Keratinocyte (primary cell): ENCODE data around the gene DCDC1. TPM values are rescaled to one million over a fixed set of nuclear protein-coding genes. Genes with fewer than 3 reads are reported as not detected.

Experiments used
- DNase-seq: peaks from one replicate; pipeline ENCODE4 v3.0.0-alpha.2; 2011; ENCODE audit warnings: low read depth, missing footprints, low spot score
- FAIRE-seq: peaks from 2 replicates; lab custom pipeline; 2011; peaks lifted over from hg19 to GRCh38; lab: Jason Lieb, UNC
- H2AFZ ChIP-seq: 2 replicates; pipeline ENCODE4 v1.6.0; 2012; ENCODE audit warnings: low read length, control low read depth, inconsistent platforms; ENCODE audit not compliant: control insufficient read depth
- H3K27ac ChIP-seq: 2 replicates; pipeline ENCODE4 v1.5.1; 2011; ENCODE audit warnings: low read length; ENCODE audit not compliant: control insufficient read depth, insufficient read depth
- H3K27me3 ChIP-seq: 3 replicates; pipeline ENCODE4 v1.6.0; 2011; ENCODE audit warnings: low read length; ENCODE audit not compliant: control insufficient read depth, insufficient read depth; ENCODE audit errors: extremely low read depth
- H3K36me3 ChIP-seq, 2 experiments: 2 replicates in 1 of 2; 3 replicates in 1 of 2; pipeline ENCODE4 v1.5.1; 2011; ENCODE audit warnings: low read length in 2 of 2, mild to moderate bottlenecking in 1 of 2; ENCODE audit not compliant: control insufficient read depth in 2 of 2, insufficient read depth in 2 of 2; ENCODE audit errors: extremely low read depth in 1 of 2
- H3K4me1 ChIP-seq: 3 replicates; pipeline ENCODE4 v1.5.1; 2011; ENCODE audit warnings: low read length; ENCODE audit not compliant: control insufficient read depth, insufficient read depth; ENCODE audit errors: extremely low read depth
- H3K4me2 ChIP-seq: 3 replicates; pipeline ENCODE4 v1.6.0; 2011; ENCODE audit warnings: low read depth, low read length; ENCODE audit not compliant: control insufficient read depth, insufficient read depth; ENCODE audit errors: extremely low read depth
- H3K4me3 ChIP-seq, 3 experiments: fragments of 200-600 bp in 1 of 3; sonication (generic) in 1 of 3; 2 replicates in 2 of 3; 3 replicates in 1 of 3; pipeline ENCODE4 v1.5.1; 2011 to 2016; ENCODE audit warnings: low read length in 3 of 3, mild to moderate bottlenecking in 3 of 3, control low read depth in 2 of 3, inconsistent platforms in 1 of 3, low read depth in 1 of 3, mixed read lengths in 1 of 3, mixed run types in 1 of 3, moderate library complexity in 1 of 3; ENCODE audit not compliant: control insufficient read depth in 2 of 3, insufficient read depth in 2 of 3; ENCODE audit errors: extremely low read depth in 1 of 3
- H3K79me2 ChIP-seq: 2 replicates; pipeline ENCODE4 v1.6.0; 2012; ENCODE audit warnings: low read length; ENCODE audit not compliant: control insufficient read depth, insufficient read depth
- H3K9ac ChIP-seq: 3 replicates; pipeline ENCODE4 v1.6.0; 2011; ENCODE audit warnings: low read length; ENCODE audit not compliant: control insufficient read depth, insufficient read depth; ENCODE audit errors: extremely low read depth
- H3K9me1 ChIP-seq: 3 replicates; pipeline ENCODE4 v1.6.0; 2011; ENCODE audit warnings: low read length; ENCODE audit not compliant: control insufficient read depth, insufficient read depth; ENCODE audit errors: extremely low read depth
- H3K9me3 ChIP-seq: 2 replicates; pipeline ENCODE4 v1.5.1; 2012; ENCODE audit warnings: low read depth, low read length; ENCODE audit not compliant: control insufficient read depth
- H4K20me1 ChIP-seq: 3 replicates; pipeline ENCODE4 v1.6.0; 2011; ENCODE audit warnings: low read length; ENCODE audit not compliant: control insufficient read depth, insufficient read depth; ENCODE audit errors: extremely low read depth
- CTCF ChIP-seq, 3 experiments: IDR thresholded peaks in 1 of 3; conservative IDR thresholded peaks in 1 of 3; optimal IDR thresholded peaks in 1 of 3; 2 replicates in 2 of 3; 3 replicates in 1 of 3; pipeline versions ENCODE3 to v1.5.1; 2011; ENCODE audit warnings: low read length in 3 of 3, mild to moderate bottlenecking in 3 of 3, moderate library complexity in 2 of 3, control low read depth in 1 of 3, inconsistent platforms in 1 of 3; ENCODE audit not compliant: insufficient read depth in 2 of 3; ENCODE audit errors: extremely low read depth in 1 of 3
- EZH2 ChIP-seq: IDR thresholded peaks from one replicate; pipeline ENCODE4 v1.6.1; 2012; ENCODE audit warnings: inconsistent platforms, mild to moderate bottlenecking, low read length, moderate library complexity
- dilution Hi-C: fragments of 300-500 bp; cut with MboI; formaldehyde crosslinking; loops from one replicate; pipeline ENCODE4 v1.7.0; 2020; ENCODE audit warnings: low sequenced_read_pairs; ENCODE audit not compliant: extremely low pct_ligation_motif_present
- polyA plus RNA-seq, 5 experiments: library from polyadenylated mRNA; depleted of rRNA in 3 of 5; stranded (reverse) in 3 of 5; stranded (forward) in 1 of 5; unstranded in 1 of 5; fragments of >200 nt; gene quantifications; 1 replicate in 1 of 5; 2 replicates in 3 of 5; 3 replicates in 1 of 5; pipeline versions ENCODE4 v1.2.1 to v1.2.3, GENCODE V29; 2011 to 2012; ENCODE audit warnings: missing spikeins in 2 of 5, low read depth in 1 of 5, low replicate concordance in 1 of 5

Gene DCDC1
- polyA plus RNA-seq, 1 donor (not counting 4 experiments of a cell fraction or from before 2014, with no cell fraction given): 0.08 TPM

DNA sequence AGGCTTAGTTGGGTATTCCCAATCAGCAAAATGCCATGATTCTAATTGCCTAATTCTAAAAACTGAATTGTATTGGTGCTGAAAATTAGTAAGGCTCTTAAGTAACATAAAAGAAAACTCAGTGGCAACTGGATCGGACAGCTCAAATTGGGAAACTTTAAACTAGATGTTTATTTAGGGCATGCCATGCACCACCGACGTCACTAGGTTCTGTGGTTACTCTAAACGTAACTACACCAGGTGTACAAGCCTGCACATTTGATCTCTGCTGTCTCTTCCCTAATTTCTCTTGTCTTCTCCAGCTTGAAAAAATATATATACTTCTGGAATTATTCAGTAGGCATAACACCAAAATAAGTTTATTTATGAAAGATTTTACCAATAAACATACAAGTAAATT lies 378.2 kb downstream of the DCDC1 start:
- no peak overlapping the region for H3K9ac ChIP-seq
- no peaks in the 10 kb centered on the region for H3K79me2 ChIP-seq
- H3K9me3 ChIP-seq: no peaks in the 10 kb centered on the region
- no peak overlapping the region for H3K4me3 ChIP-seq
- no peaks in the 10 kb centered on the region for H3K4me1 ChIP-seq
- H3K4me2 ChIP-seq: no peak overlapping the region
- DNase-seq (no peak), FAIRE-seq (no peak)
- TF ChIP-seq EZH2: no peak
- TF ChIP-seq CTCF (optimal IDR thresholded peaks at IDR 0.05 in 1 of 3, IDR thresholded peaks at IDR 0.05 in 1 of 3, conservative IDR thresholded peaks at IDR 0.05 in 1 of 3; ENCODE audit: extremely low read depth in 1 of 3, insufficient read depth in 2 of 3, low read length in 3 of 3): no peak
- no peaks in the 10 kb centered on the region for H3K36me3 ChIP-seq
- H3K9me1 ChIP-seq: no peaks in the 10 kb centered on the region
- dilution Hi-C loops: no loop called here
- H4K20me1 ChIP-seq: no peaks in the 10 kb centered on the region
- H3K27me3 ChIP-seq: no peaks in the 10 kb centered on the region
- H3K27ac ChIP-seq: no peak overlapping the region
- H2AFZ ChIP-seq: no peak overlapping the region

DNA sequence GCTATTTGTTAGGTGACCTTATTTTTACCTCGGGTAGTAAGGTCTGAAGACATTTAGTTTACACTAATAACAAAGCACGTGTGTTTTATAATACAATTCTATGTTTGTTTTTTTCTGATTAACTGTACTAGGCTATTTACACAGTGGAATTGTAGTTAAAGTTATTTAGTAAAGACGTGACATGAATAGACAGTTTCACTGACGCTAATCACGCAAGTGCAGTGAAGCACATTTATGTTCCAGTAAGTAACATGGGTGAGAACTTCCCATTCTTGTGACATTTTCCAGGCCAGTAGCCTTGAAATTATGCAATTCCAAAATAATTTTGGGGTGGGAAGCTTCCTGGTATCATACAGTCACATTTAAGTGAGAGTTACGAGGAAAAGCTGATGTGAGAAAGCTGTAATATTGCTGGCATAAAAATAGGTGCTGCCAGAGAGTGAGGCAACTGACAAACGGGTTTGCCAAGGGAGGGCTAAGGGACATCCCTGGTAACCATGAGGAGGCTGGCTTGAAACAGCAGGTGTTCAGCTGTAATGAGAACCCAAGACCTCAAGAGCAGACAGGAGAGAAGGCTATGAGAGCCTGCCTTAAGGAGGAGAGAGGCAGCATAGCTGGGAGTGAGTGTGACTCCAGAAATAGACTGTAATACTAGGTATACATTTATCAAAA lies 378.8 kb downstream of the DCDC1 start:
- no peaks in the 10 kb centered on the region for H3K79me2 ChIP-seq
- DNase-seq (no peak), FAIRE-seq (no peak)
- no peak overlapping the region for H3K27ac ChIP-seq
- H3K9me3 ChIP-seq: no peaks in the 10 kb centered on the region
- no peaks in the 10 kb centered on the region for H3K27me3 ChIP-seq
- no peak overlapping the region for H3K9ac ChIP-seq
- no peaks in the 10 kb centered on the region for H3K36me3 ChIP-seq
- no peak overlapping the region for H2AFZ ChIP-seq
- no peaks in the 10 kb centered on the region for H4K20me1 ChIP-seq
- no peaks in the 10 kb centered on the region for H3K9me1 ChIP-seq
- TF ChIP-seq CTCF (optimal IDR thresholded peaks at IDR 0.05 in 1 of 3, IDR thresholded peaks at IDR 0.05 in 1 of 3, conservative IDR thresholded peaks at IDR 0.05 in 1 of 3; ENCODE audit: extremely low read depth in 1 of 3, insufficient read depth in 2 of 3, low read length in 3 of 3) (no peak), EZH2 (no peak)
- H3K4me2 ChIP-seq: no peak overlapping the region
- H3K4me3 ChIP-seq: no peak overlapping the region
- H3K4me1 ChIP-seq: no peaks in the 10 kb centered on the region
- dilution Hi-C loops: no loop called here
